Hematopoietic multipotent progenitor cell treated with erythropoietin and hydrocortisone succinate and interleukin-3 and kit ligand, for 4 days (in vitro differentiated cells): ENCODE data around the gene SOX5.

ENCODE experiments used
- DNase-seq: peaks from one replicate; pipeline ENCODE4 v3.0.0-alpha.2; 2015

The SOX5 gene

GRCh38 chr12:23949348-23950209 lies at the start of gene SOX5:
TSS of gene SOX5 (minus strand) at chr12:23949670. CDS start at chr12:23949601, 69 bp downstream.
- peak; percentile 11 for DNase-seq

- DNase-seq, result no peak
Measured at GRCh38 chr12:23987046-23987445, 37.6 kb upstream of the SOX5 start.

- no peak for DNase-seq
Measured at GRCh38 chr12:23980826-23981225, 31.4 kb upstream of the SOX5 start.

GRCh38 chr12:23964812-23965211 lies 15.3 kb upstream of the SOX5 start:
- no peak for DNase-seq

GRCh38 chr12:23959826-23960225 lies 10.4 kb upstream of the SOX5 start:
- DNase-seq, result no peak

- no peak for DNase-seq
Measured at GRCh38 chr12:23954332-23954731, 4.9 kb upstream of the SOX5 start.

- DNase-seq, result no peak
Measured at GRCh38 chr12:23952071-23952470, 2.6 kb upstream of the SOX5 start.

GRCh38 chr12:23950775-23951451 lies 1.4 kb upstream of the SOX5 start:
- DNase-seq, result no peak

- DNase-seq, result no peak
Measured at GRCh38 chr12:23950210-23950774, 822 bp upstream of the SOX5 start.

GRCh38 chr12:23948291-23948690 lies 1.2 kb downstream of the SOX5 start:
- DNase-seq, result no peak

- DNase-seq, result no peak
Measured at GRCh38 chr12:23947395-23947794, 2.1 kb downstream of the SOX5 start.

- no peak for DNase-seq
Measured at GRCh38 chr12:23945249-23945648, 4.2 kb downstream of the SOX5 start.

- no peak for DNase-seq
Measured at GRCh38 chr12:23944067-23944466, 5.4 kb downstream of the SOX5 start.

- DNase-seq, result no peak
Measured at GRCh38 chr12:23942841-23943240, 6.6 kb downstream of the SOX5 start.

- no peak for DNase-seq
Measured at GRCh38 chr12:23941780-23942179, 7.7 kb downstream of the SOX5 start.

- DNase-seq, result no peak
Measured at GRCh38 chr12:23938422-23938821, 11.0 kb downstream of the SOX5 start.

- DNase-seq, result no peak
Measured at GRCh38 chr12:23931176-23931575, 18.3 kb downstream of the SOX5 start.

GRCh38 chr12:23930599-23930998 lies 18.9 kb downstream of the SOX5 start:
- no peak for DNase-seq

GRCh38 chr12:23929906-23930305 lies 19.6 kb downstream of the SOX5 start:
- DNase-seq, result no peak

GRCh38 chr12:23927907-23928306 lies 21.6 kb downstream of the SOX5 start:
- DNase-seq, result no peak

GRCh38 chr12:23921099-23921856 lies 28.2 kb downstream of the SOX5 start:
- no peak for DNase-seq

GRCh38 chr12:23911574-23911973 lies 37.9 kb downstream of the SOX5 start:
- no peak for DNase-seq

GRCh38 chr12:23909551-23909950 lies 39.9 kb downstream of the SOX5 start:
- no peak for DNase-seq
